Measurements from ENCODE around the gene SYNPR. TPM values are rescaled to one million over a fixed set of nuclear protein-coding genes. Genes with fewer than 3 reads are reported as not detected.

The SYNPR gene
- total RNA-seq, 4 donors from 2014 or later, result not detected

DNA sequence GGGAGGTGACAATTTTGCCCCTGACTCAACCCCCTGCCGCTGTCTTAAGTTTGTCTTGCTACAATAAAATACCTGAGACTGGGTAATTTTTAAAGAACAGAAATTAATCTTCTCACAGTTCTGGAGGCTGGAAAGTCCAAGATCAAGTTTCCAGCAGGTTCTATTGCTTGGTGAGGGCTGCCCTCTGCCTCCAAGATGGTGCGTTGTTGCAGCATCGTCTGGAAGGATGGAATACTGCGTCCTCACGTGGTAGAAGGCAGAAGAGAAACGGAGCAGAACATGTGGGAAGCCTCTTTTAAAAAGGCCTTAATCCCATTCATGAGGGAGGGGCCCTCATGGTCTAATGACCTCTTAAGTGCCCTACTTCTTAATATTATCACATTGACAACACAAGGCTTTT is 287.1 kb downstream of the SYNPR start:
- no peak overlapping the region for H3K27ac ChIP-seq
- DNase-seq (ENCODE audit: low spot score in 2 of 2), result no peak
- no peaks in the 10 kb centered on the region for H3K36me3 ChIP-seq
- 68 to 75% methylated on average over 6 of the region's 6 CpGs for WGBS, 2 donors
- H3K27me3 ChIP-seq, result no peaks in the 10 kb centered on the region
- no peak for TF ChIP-seq POLR2A (IDR thresholded peaks at IDR 0.05)
- TF ChIP-seq, protein P1, sequence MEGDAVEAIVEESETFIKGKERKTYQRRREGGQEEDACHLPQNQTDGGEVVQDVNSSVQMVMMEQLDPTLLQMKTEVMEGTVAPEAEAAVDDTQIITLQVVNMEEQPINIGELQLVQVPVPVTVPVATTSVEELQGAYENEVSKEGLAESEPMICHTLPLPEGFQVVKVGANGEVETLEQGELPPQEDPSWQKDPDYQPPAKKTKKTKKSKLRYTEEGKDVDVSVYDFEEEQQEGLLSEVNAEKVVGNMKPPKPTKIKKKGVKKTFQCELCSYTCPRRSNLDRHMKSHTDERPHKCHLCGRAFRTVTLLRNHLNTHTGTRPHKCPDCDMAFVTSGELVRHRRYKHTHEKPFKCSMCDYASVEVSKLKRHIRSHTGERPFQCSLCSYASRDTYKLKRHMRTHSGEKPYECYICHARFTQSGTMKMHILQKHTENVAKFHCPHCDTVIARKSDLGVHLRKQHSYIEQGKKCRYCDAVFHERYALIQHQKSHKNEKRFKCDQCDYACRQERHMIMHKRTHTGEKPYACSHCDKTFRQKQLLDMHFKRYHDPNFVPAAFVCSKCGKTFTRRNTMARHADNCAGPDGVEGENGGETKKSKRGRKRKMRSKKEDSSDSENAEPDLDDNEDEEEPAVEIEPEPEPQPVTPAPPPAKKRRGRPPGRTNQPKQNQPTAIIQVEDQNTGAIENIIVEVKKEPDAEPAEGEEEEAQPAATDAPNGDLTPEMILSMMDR (IDR thresholded peaks at IDR 0.05), result no peak
- TF ChIP-seq EP300 (IDR thresholded peaks at IDR 0.05), result no peak
- no peaks in the 10 kb centered on the region for H3K9me3 ChIP-seq
- H3K4me3 ChIP-seq, result no peak overlapping the region
- no peaks in the 10 kb centered on the region for H3K4me1 ChIP-seq

DNA sequence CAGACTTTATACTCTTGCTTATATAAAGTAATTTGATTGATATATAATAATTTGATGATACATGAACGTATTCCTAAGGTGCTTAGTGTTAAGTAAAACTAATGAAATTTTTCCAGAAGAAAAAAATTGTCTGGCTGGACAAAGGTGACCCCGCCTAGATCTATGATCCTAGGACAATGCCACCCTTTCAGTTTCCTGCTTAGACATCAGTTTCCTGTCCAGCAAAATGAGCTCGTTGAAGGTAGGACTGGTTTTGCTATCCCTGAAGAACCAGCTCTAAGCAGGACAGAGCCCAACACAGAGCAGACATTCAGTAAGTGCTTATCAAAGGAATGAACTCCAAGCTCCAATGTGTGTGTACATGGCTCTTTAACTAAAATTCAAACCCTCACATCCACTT is 293.6 kb downstream of the SYNPR start:
- no peaks in the 10 kb centered on the region for H3K36me3 ChIP-seq
- H3K27me3 ChIP-seq, result no peaks in the 10 kb centered on the region
- H3K9me3 ChIP-seq, result no peaks in the 10 kb centered on the region
- 64 to 67% methylated on average over 3 of the region's 3 CpGs for WGBS, 2 donors
- TF ChIP-seq POLR2A (IDR thresholded peaks at IDR 0.05), result no peak
- no peak for TF ChIP-seq EP300 (IDR thresholded peaks at IDR 0.05)
- TF ChIP-seq, protein P1 (IDR thresholded peaks at IDR 0.05), result no peak
- no peak overlapping the region for H3K4me3 ChIP-seq
- H3K27ac ChIP-seq, result no peak overlapping the region
- H3K4me1 ChIP-seq, result no peaks in the 10 kb centered on the region
- no peak for DNase-seq (ENCODE audit: low spot score in 2 of 2)

DNA sequence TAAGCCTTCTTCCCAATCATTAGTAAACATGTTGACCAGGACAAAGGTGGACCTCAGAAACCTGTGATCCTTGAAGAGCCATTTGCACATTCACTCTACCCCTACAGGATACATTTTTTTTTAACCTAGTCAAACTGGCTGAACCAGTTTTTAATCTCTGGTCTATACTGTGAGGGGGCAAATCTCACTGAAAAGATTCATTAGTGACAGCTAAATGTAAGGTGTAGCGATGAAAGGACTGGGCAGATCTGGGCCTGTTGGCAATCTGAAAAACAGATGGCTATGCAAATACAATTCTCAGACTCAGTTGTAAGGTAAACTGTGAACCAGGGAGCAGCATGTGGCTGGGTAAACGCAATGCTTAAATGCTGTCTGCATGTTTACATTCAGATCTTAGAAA is 298.7 kb downstream of the SYNPR start:
- H3K4me3 ChIP-seq, result no peak overlapping the region
- DNase-seq (ENCODE audit: low spot score in 2 of 2), result no peak
- H3K36me3 ChIP-seq, result no peaks in the 10 kb centered on the region
- no peak for TF ChIP-seq EP300 (IDR thresholded peaks at IDR 0.05)
- WGBS, 2 donors, result 85 to 86% methylated on average over 2 of the region's 2 CpGs
- no peaks in the 10 kb centered on the region for H3K9me3 ChIP-seq
- no peaks in the 10 kb centered on the region for H3K4me1 ChIP-seq
- H3K27me3 ChIP-seq, result no peaks in the 10 kb centered on the region
- H3K27ac ChIP-seq, result no peak overlapping the region

DNA sequence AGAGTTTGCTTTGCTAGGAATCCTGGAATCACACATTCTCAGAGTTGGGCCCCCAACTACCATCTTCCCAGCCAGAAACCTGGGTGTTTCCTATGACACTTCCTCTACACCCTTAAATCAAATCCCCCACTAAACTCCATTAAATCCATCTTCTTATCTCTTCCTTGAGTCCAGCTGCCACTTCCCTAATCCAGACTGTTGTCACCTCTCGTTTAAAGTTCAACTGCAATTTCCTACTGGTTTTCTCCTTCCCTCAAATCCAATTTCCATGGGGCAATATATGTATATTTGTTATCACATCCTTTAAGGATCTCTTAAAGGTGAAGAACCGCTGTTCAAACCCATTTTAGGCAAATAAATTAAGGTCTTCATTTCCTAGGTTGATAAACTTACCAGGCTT is 300.8 kb downstream of the SYNPR start:
- Histone ChIP-seq H3K9me3 (no peaks in the 10 kb centered on the region), H3K4me1 (no peaks in the 10 kb centered on the region), H3K27ac (no peak overlapping the region), H3K27me3 (no peaks in the 10 kb centered on the region), H3K36me3 (no peaks in the 10 kb centered on the region), H3K4me3 (no peak overlapping the region)
- DNase-seq (ENCODE audit: low spot score in 2 of 2), result no peak
- 67 to 74% methylated on average over 2 of the region's 2 CpGs for WGBS, 2 donors
- no peak for TF ChIP-seq EP300 (IDR thresholded peaks at IDR 0.05)
- TF ChIP-seq, protein P1 (IDR thresholded peaks at IDR 0.05), result no peak
- TF ChIP-seq POLR2A (IDR thresholded peaks at IDR 0.05), result no peak

DNA sequence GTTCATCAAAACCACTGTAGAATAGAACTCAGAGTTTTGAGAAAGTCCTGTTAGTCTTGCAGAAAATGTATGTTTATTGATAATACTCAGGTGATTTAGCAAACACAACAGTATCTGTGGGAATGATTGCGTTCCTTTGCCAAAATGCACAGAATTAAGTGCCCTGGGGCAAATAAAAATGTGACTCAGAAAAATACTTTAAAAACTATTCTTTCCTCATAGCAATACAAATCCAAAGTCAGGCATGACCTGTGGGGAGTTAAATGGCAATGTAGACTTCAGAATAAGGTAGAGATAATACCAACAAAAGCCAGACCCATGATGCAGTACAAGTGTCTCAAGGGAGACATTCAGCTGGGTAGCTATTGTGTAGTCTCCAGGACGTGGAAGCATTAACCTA is 302.0 kb downstream of the SYNPR start:
- H3K27me3 ChIP-seq, result no peaks in the 10 kb centered on the region
- no peaks in the 10 kb centered on the region for H3K9me3 ChIP-seq
- H3K36me3 ChIP-seq, result no peaks in the 10 kb centered on the region
- no peak overlapping the region for H3K27ac ChIP-seq
- no peaks in the 10 kb centered on the region for H3K4me1 ChIP-seq
- no peak for DNase-seq (ENCODE audit: low spot score in 2 of 2)
- H3K4me3 ChIP-seq, result no peak overlapping the region
- WGBS, 2 donors, result 44 to 56% methylated on average over 2 of the region's 2 CpGs
- TF ChIP-seq, protein P1 (IDR thresholded peaks at IDR 0.05), result no peak
- TF ChIP-seq POLR2A (IDR thresholded peaks at IDR 0.05) (no peak), EP300 (IDR thresholded peaks at IDR 0.05) (no peak)

DNA sequence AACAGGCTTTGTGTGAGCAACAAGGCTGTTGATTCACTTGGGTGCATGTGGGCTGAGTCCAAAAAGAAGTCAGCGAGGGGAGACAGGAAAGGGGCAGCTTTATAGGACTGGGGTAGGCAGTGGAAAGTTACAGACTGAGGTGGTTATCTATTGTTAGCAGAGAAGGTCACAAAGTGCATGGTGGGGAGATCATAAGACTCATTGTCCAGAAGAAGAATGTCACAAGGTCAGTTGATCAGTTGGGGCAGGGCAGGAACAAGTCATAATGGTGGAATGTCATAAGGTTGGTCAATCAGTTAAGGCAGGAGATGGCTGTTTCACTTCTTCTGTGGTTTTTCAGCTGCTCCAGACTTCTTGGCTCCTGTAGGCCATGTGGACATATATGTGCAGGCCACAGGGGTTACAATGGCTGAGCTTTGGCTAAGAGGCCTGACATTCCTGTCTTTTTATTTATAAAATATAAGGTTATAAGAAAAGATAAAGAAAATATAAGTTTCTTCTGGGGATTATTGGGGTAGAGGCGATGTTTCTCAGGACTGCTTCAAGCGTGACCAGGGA is 304.9 kb downstream of the SYNPR start:
- Histone ChIP-seq H3K4me3 (no peak overlapping the region), H3K4me1 (no peaks in the 10 kb centered on the region), H3K36me3 (no peaks in the 10 kb centered on the region), H3K9me3 (no peaks in the 10 kb centered on the region), H3K27me3 (no peaks in the 10 kb centered on the region), H3K27ac (no peak overlapping the region)
- TF ChIP-seq POLR2A (IDR thresholded peaks at IDR 0.05) (no peak), EP300 (IDR thresholded peaks at IDR 0.05) (no peak)
- TF ChIP-seq, protein P1 (IDR thresholded peaks at IDR 0.05), result no peak
- no peak for DNase-seq (ENCODE audit: low spot score in 2 of 2)
- WGBS, 2 donors, result 83 to 85% methylated on average over 3 of the region's 3 CpGs
